NB4 (cell line): ENCODE measurements around the gene AXL.

Experiments
- DNase-seq: peaks from one replicate; pipeline ENCODE4 v3.0.0; 2010; ENCODE audit warnings: low read depth
- H3K4me3 ChIP-seq: one replicate; pipeline ENCODE4 v1.5.1; 2011; ENCODE audit warnings: mild to moderate bottlenecking, low read depth, low read length, moderate library complexity
- CTCF ChIP-seq: IDR thresholded peaks from one replicate; pipeline ENCODE4 v1.5.1; 2012; ENCODE audit warnings: low read depth, low read length
- MAX ChIP-seq: IDR thresholded peaks from 2 replicates; pipeline ENCODE4 v1.6.1; 2011; ENCODE audit warnings: low read depth, low read length
- MYC ChIP-seq: IDR thresholded peaks from 2 replicates; pipeline ENCODE4 v1.6.1; 2011; ENCODE audit warnings: low read depth, low read length
- POLR2A ChIP-seq: IDR thresholded peaks from 2 replicates; pipeline ENCODE4 v1.6.1; 2011; ENCODE audit warnings: mild to moderate bottlenecking; ENCODE audit not compliant: insufficient read length; ENCODE audit errors: extremely low read depth

Gene AXL

GRCh38 chr19:41294393-41294792 is 75.4 kb downstream of the AXL start:
- no peak overlapping the region for H3K4me3 ChIP-seq
- no peak for TF ChIP-seq MYC
- TF ChIP-seq POLR2A: no peak
- no peak for TF ChIP-seq MAX
- no peak for TF ChIP-seq CTCF
- no peak for DNase-seq

- no peak overlapping the region for H3K4me3 ChIP-seq
- TF ChIP-seq MAX (no peak), MYC (no peak), POLR2A (no peak), CTCF (no peak)
- DNase-seq: no peak
These were observed 76.5 kb downstream of the AXL start for GRCh38 chr19:41295499-41295898.

- TF ChIP-seq CTCF (no peak), POLR2A (no peak), MYC (no peak), MAX (no peak)
- no peak for DNase-seq
- no peak overlapping the region for H3K4me3 ChIP-seq
These were observed 77.4 kb downstream of the AXL start for GRCh38 chr19:41296433-41296871.

- DNase-seq: no peak
- no peak overlapping the region for H3K4me3 ChIP-seq
These were observed 78.8 kb downstream of the AXL start for GRCh38 chr19:41297628-41298347.

GRCh38 chr19:41298348-41298964 is 79.4 kb downstream of the AXL start:
- no peak for DNase-seq
- H3K4me3 ChIP-seq: no peak overlapping the region
- TF ChIP-seq MYC: no peak
- no peak for TF ChIP-seq MAX
- no peak for TF ChIP-seq CTCF
- TF ChIP-seq POLR2A: no peak

More at GRCh38 chr19:41297628-41298347, 78.8 kb downstream of the AXL start:
- TF ChIP-seq MAX (no peak), CTCF (no peak), MYC (no peak), POLR2A (no peak)
